Measurements from ENCODE around the gene NDRG4. TPM values are rescaled to one million over a fixed set of nuclear protein-coding genes. Genes with fewer than 3 reads are reported as not detected.

The NDRG4 gene
- total and polyA plus RNA-seq, 2 donors (not counting 3 experiments of a cell fraction or from before 2014, with no cell fraction given) = 35.8 to 74.3 TPM

DNA sequence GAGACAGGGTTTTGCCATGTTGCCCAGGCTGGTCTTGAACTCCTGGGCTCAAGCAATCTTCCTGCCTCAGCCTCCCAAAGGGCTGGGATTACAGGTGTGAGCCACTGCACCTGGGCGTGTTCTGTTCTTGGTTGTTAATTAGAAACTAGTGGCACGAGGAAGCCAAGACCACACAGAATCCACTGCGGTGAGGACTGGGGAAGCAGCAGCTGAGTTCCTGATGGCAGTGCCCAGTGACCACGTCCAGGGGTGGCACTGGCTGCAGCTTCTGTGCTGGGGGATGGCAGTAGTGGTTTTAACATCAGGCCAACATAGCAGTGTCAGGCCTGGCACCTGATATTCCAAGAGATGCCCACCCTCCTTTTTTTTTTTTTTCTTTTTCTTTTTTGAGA lies 39.7 kb upstream of the NDRG4 start:
- FAIRE-seq = no peak
- Histone ChIP-seq H3K9me1 (replicated peaks; ENCODE audit: control insufficient read depth, extremely low read depth, insufficient read depth, low read length) (no peaks in the 10 kb centered on the region), H3K4me1 (ENCODE audit: control insufficient read depth, extremely low read depth, insufficient read depth, low read length) (peaks cover 34% of the 10 kb centered on the region), H3K27ac (ENCODE audit: insufficient read depth, low read depth, low read length) (no peak overlapping the region), H3K4me2 (ENCODE audit: insufficient read depth, low read length) (no peak overlapping the region), H3K9ac (replicated peaks; ENCODE audit: extremely low read depth, insufficient read depth, low read length) (no peak overlapping the region), H3K79me2 (ENCODE audit: control insufficient read depth, insufficient read depth, low read length) (no peaks in the 10 kb centered on the region), H3K27me3 (ENCODE audit: control insufficient read depth in 2 of 2, insufficient read depth in 2 of 2, low read length in 2 of 2) (peaks cover 0 to 10% of the 10 kb centered on the region in 2 experiments), H2AFZ (ENCODE audit: low read depth, low read length) (no peak overlapping the region), H3K36me3 (ENCODE audit: control insufficient read depth in 2 of 2, extremely low read depth in 1 of 2, insufficient read depth in 2 of 2, low read length in 2 of 2) (no peaks in the 10 kb centered on the region), H3K4me3 (replicated peaks in 1 of 3; ENCODE audit: insufficient read depth in 1 of 3, low read depth in 1 of 3, low read length in 3 of 3) (no peak overlapping the region), H4K20me1 (replicated peaks; ENCODE audit: control insufficient read depth, extremely low read depth, insufficient read depth, low read length) (no peaks in the 10 kb centered on the region), H3K9me3 (replicated peaks; ENCODE audit: control insufficient read depth, insufficient read depth, low read length) (no peaks in the 10 kb centered on the region)
- no TSS peak for BruUV-seq (replicated peaks)
- dilution Hi-C loops (cut with MboI; ENCODE audit: extremely low pct_ligation_motif_present, low sequenced_read_pairs) = no loop called here
- TF ChIP-seq EZH2 (IDR thresholded peaks at IDR 0.05; ENCODE audit: borderline replicate concordance, low read depth, low read length, severe bottlenecking) = no peak
- no peak for TF ChIP-seq POLR2A (IDR thresholded peaks at IDR 0.05; ENCODE audit: low read depth, low read length)
- POLR2A ChIA-PET = no interaction called here
- no peak for DNase-seq (ENCODE audit: low read depth, low spot score)
- intact Hi-C loops (cut with micrococcal nuclease) = no loop called here
- CTCF ChIA-PET = interaction anchor here (0.5 to 0.9 kb wide), 3 partner anchors 17 to 507 kb away, joined by 3 to 4 read pairs (median 3); no protein-coding TSS in a partner anchor

DNA sequence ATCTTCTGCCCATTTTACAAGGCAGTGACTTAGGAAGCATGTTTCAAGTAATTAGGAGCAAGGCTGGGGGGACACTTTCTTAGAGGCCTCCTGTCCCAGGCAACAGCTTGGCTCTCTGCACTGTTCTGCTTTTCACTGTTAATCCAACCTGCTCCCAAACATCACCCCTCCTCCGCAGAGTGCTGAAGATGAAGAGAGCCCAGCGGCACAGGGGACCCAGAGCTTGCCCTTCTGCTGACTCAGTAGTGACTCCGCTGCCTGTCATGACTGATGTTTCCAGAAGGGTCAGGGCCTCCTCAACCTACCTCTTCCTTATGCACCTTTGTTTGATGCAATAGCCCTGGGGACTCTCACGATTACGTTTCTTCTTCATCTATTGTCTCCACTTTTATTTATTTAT lies 38.9 kb upstream of the NDRG4 start:
- no peak for FAIRE-seq
- POLR2A ChIA-PET = no interaction called here
- Histone ChIP-seq H4K20me1 (replicated peaks; ENCODE audit: control insufficient read depth, extremely low read depth, insufficient read depth, low read length) (no peaks in the 10 kb centered on the region), H3K27me3 (ENCODE audit: control insufficient read depth in 2 of 2, insufficient read depth in 2 of 2, low read length in 2 of 2) (peaks cover 0 to 15% of the 10 kb centered on the region in 2 experiments), H3K9ac (replicated peaks; ENCODE audit: extremely low read depth, insufficient read depth, low read length) (no peak overlapping the region), H3K27ac (ENCODE audit: insufficient read depth, low read depth, low read length) (no peak overlapping the region), H3K4me3 (replicated peaks in 1 of 3; ENCODE audit: insufficient read depth in 1 of 3, low read depth in 1 of 3, low read length in 3 of 3) (no peak overlapping the region), H2AFZ (ENCODE audit: low read depth, low read length) (no peak overlapping the region), H3K9me1 (replicated peaks; ENCODE audit: control insufficient read depth, extremely low read depth, insufficient read depth, low read length) (no peaks in the 10 kb centered on the region), H3K9me3 (replicated peaks; ENCODE audit: control insufficient read depth, insufficient read depth, low read length) (no peaks in the 10 kb centered on the region), H3K4me2 (ENCODE audit: insufficient read depth, low read length) (no peak overlapping the region), H3K4me1 (ENCODE audit: control insufficient read depth, extremely low read depth, insufficient read depth, low read length) (peaks cover 26% of the 10 kb centered on the region), H3K79me2 (ENCODE audit: control insufficient read depth, insufficient read depth, low read length) (no peaks in the 10 kb centered on the region), H3K36me3 (ENCODE audit: control insufficient read depth in 2 of 2, extremely low read depth in 1 of 2, insufficient read depth in 2 of 2, low read length in 2 of 2) (no peaks in the 10 kb centered on the region)
- CTCF ChIA-PET = no interaction called here
- no peak for DNase-seq (ENCODE audit: low read depth, low spot score)
- no peak for TF ChIP-seq MYC (IDR thresholded peaks at IDR 0.05; ENCODE audit: low read depth, low read length)
- TF ChIP-seq JUN (IDR thresholded peaks at IDR 0.05; ENCODE audit: borderline replicate concordance, insufficient read depth, insufficient read length, low read depth) = no peak
- no peak for TF ChIP-seq POLR2AphosphoS5 (IDR thresholded peaks at IDR 0.05; ENCODE audit: insufficient read depth, low read depth, low read length)
- no peak for TF ChIP-seq POLR2A (IDR thresholded peaks at IDR 0.05; ENCODE audit: low read depth, low read length)
- TF ChIP-seq, protein P1, sequence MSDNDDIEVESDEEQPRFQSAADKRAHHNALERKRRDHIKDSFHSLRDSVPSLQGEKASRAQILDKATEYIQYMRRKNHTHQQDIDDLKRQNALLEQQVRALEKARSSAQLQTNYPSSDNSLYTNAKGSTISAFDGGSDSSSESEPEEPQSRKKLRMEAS (IDR thresholded peaks at IDR 0.05; ENCODE audit: insufficient read depth, insufficient read length) = no peak
- BruUV-seq (replicated peaks) = no TSS peak
- dilution Hi-C loops (cut with MboI; ENCODE audit: extremely low pct_ligation_motif_present, low sequenced_read_pairs) (no loop called here), intact Hi-C loops (cut with micrococcal nuclease) (no loop called here)

All from endothelial cell of umbilical vein (primary cell).